ENCODE measurements around the gene PIGH. TPM values are rescaled to one million over a fixed set of nuclear protein-coding genes. Genes with fewer than 3 reads are reported as not detected.

The PIGH gene
- total RNA-seq, 1 experiment from 2014 or later, result 13.0 TPM

DNA sequence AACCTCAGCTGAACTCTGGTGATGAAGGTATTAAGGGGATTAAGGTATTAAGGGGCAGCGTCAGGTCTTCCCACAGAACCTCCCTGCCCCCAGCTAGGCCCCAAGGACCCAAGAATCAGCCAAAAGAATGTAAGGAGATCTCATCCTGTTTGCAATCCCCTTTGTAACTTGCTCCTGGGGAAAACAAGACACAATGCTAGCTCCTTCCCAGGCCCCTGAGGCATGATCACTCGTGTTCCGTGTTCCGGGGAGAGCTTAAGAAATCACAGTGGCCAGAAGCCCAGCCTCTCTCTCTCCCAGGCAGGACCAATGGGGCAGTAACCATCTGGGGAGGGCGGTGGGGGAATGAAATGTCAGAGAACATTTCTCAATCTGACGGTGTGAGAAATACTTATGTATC is 33.2 kb downstream of the PIGH start:
- intact Hi-C loops (cut with micrococcal nuclease; ENCODE audit: unreplicated experiment), result no loop called here
- H3F3A ChIP-seq (ENCODE audit: insufficient read depth, low read depth), result no peaks in the 10 kb centered on the region
- H4K20me1 ChIP-seq (ENCODE audit: insufficient read depth), result no peaks in the 10 kb centered on the region
- no peak overlapping the region for H3K27ac ChIP-seq
- no peaks in the 10 kb centered on the region for H3K9me2 ChIP-seq (ENCODE audit: insufficient read depth)
- H3K9me3 ChIP-seq (ENCODE audit: insufficient read depth, low read depth), result no peaks in the 10 kb centered on the region
- H3K4me1 ChIP-seq (replicated peaks; ENCODE audit: insufficient read depth), result peaks cover 8% of the 10 kb centered on the region; the same call in 1 of the 2 replicates
- H2AFZ ChIP-seq, result no peak overlapping the region
- no peak overlapping the region for H3K4me2 ChIP-seq
- no peaks in the 10 kb centered on the region for H3K36me3 ChIP-seq (ENCODE audit: low read depth)
- TF ChIP-seq, protein P1, sequence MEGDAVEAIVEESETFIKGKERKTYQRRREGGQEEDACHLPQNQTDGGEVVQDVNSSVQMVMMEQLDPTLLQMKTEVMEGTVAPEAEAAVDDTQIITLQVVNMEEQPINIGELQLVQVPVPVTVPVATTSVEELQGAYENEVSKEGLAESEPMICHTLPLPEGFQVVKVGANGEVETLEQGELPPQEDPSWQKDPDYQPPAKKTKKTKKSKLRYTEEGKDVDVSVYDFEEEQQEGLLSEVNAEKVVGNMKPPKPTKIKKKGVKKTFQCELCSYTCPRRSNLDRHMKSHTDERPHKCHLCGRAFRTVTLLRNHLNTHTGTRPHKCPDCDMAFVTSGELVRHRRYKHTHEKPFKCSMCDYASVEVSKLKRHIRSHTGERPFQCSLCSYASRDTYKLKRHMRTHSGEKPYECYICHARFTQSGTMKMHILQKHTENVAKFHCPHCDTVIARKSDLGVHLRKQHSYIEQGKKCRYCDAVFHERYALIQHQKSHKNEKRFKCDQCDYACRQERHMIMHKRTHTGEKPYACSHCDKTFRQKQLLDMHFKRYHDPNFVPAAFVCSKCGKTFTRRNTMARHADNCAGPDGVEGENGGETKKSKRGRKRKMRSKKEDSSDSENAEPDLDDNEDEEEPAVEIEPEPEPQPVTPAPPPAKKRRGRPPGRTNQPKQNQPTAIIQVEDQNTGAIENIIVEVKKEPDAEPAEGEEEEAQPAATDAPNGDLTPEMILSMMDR (conservative IDR thresholded peaks at IDR 0.05), result no peak
- no peak for TF ChIP-seq EZH2 (IDR thresholded peaks at IDR 0.05; ENCODE audit: low read depth)
- POLR2A ChIA-PET (ENCODE audit: unreplicated experiment), result no interaction called here
- no peak for DNase-seq
- no peak overlapping the region for H3K4me3 ChIP-seq
- CTCF ChIA-PET, result interaction anchor here (1.3 kb wide), 1 partner anchor 39 kb away, joined by 3 read pairs; no protein-coding TSS in a partner anchor
- no peaks in the 10 kb centered on the region for H3K79me2 ChIP-seq (ENCODE audit: low read depth)
- BruUV-seq (replicated peaks), result no TSS peak
- no peaks in the 10 kb centered on the region for H3K27me3 ChIP-seq (ENCODE audit: insufficient read depth, low read depth)

DNA sequence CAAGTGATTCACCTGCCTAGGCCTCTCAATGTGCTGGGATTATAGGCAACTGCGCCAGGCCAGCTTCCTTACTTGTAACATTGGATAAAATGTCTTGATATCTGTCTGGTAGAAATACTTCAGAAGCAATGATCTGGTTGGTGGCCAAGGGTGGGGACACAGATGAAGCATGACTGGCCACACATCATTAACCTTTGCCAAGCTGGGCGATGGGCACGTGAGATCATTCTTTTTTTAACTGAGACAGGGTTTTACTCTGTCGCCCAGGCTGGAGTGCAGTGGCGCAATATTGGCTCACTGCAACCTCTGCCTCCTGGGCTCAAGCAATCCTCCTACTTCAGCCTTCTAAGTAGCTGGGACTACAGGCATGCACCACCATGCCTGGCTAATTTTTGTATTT is 35.8 kb downstream of the PIGH start:
- intact Hi-C loops (cut with micrococcal nuclease; ENCODE audit: unreplicated experiment), result no loop called here
- Histone ChIP-seq H3K36me3 (ENCODE audit: low read depth) (no peaks in the 10 kb centered on the region), H3K27ac (no peak overlapping the region), H3F3A (ENCODE audit: insufficient read depth, low read depth) (no peaks in the 10 kb centered on the region), H3K9me2 (ENCODE audit: insufficient read depth) (no peaks in the 10 kb centered on the region), H2AFZ (no peak overlapping the region), H4K20me1 (ENCODE audit: insufficient read depth) (no peaks in the 10 kb centered on the region), H3K27me3 (ENCODE audit: insufficient read depth, low read depth) (no peaks in the 10 kb centered on the region), H3K4me3 (no peak overlapping the region), H3K4me1 (replicated peaks; ENCODE audit: insufficient read depth) (peaks cover 8% of the 10 kb centered on the region; the same call in 1 of the 2 replicates), H3K9me3 (ENCODE audit: insufficient read depth, low read depth) (no peaks in the 10 kb centered on the region), H3K4me2 (no peak overlapping the region), H3K79me2 (ENCODE audit: low read depth) (no peaks in the 10 kb centered on the region)
- CTCF ChIA-PET, result interaction anchor here (0.7 kb wide), 1 partner anchor 36 kb away, joined by 7 read pairs; no protein-coding TSS in a partner anchor
- POLR2A ChIA-PET (ENCODE audit: unreplicated experiment), result no interaction called here
- TF ChIP-seq, protein P1 (conservative IDR thresholded peaks at IDR 0.05), result no peak
- no peak for TF ChIP-seq EZH2 (IDR thresholded peaks at IDR 0.05; ENCODE audit: low read depth)
- BruUV-seq (replicated peaks), result no TSS peak
- no peak for DNase-seq

DNA sequence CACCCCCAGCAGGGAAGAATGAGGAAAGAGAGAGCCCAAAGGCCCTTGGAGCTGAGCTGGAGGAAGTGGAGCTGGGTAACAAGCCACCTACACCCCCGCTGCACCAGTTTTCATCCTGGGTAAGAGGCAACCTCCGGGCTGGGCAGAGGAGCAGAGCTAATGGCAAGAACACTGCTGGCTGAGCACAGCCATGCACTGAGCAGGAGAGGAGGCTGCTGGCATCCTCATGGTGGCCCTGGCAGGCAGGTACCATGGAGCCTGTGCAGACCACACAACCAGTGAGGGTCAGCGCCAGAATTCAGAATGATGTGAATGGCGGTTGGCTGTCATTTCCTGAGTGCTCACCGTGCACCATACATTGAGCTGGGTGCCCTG is 37.3 kb downstream of the PIGH start:
- intact Hi-C loops (cut with micrococcal nuclease; ENCODE audit: unreplicated experiment), result no loop called here
- POLR2A ChIA-PET (ENCODE audit: unreplicated experiment), result no interaction called here
- Histone ChIP-seq H3K79me2 (ENCODE audit: low read depth) (no peaks in the 10 kb centered on the region), H3K36me3 (ENCODE audit: low read depth) (no peaks in the 10 kb centered on the region), H3K9me2 (ENCODE audit: insufficient read depth) (no peaks in the 10 kb centered on the region), H3K4me1 (replicated peaks; ENCODE audit: insufficient read depth) (peaks cover 6% of the 10 kb centered on the region; the same call in 1 of the 2 replicates), H3K4me2 (no peak overlapping the region), H3K27me3 (ENCODE audit: insufficient read depth, low read depth) (no peaks in the 10 kb centered on the region), H4K20me1 (ENCODE audit: insufficient read depth) (no peaks in the 10 kb centered on the region), H3K4me3 (no peak overlapping the region), H3K27ac (no peak overlapping the region), H2AFZ (no peak overlapping the region), H3F3A (ENCODE audit: insufficient read depth, low read depth) (no peaks in the 10 kb centered on the region), H3K9me3 (ENCODE audit: insufficient read depth, low read depth) (no peaks in the 10 kb centered on the region)
- TF ChIP-seq, protein P1 (conservative IDR thresholded peaks at IDR 0.05), result no peak
- no peak for TF ChIP-seq EZH2 (IDR thresholded peaks at IDR 0.05; ENCODE audit: low read depth)
- no TSS peak for BruUV-seq (replicated peaks)
- no peak for DNase-seq
- CTCF ChIA-PET, result no interaction called here
